VCaP (cell line): ENCODE results near the gene PDLIM5.

Experiments used
- H3K27ac ChIP-seq: fragments of 450-650 bp; 2 replicates; pipeline ENCODE4 v1.5.1; 2017
- CTCF ChIP-seq: fragments of 450-650 bp; conservative IDR thresholded peaks from 2 replicates; pipeline ENCODE4 v1.5.1; 2017; ENCODE audit warnings: mild to moderate bottlenecking, moderate library complexity

PDLIM5 gene

GRCh38 chr4:94641702-94642560 is 190.2 kb downstream of the PDLIM5 start:
- H3K27ac ChIP-seq: peak overlapping the region; percentile 1; the same call in 1 of the 2 replicates
- no peak for TF ChIP-seq CTCF

- TF ChIP-seq CTCF: no peak
- peak overlapping the region; percentile 1; the same call in 1 of the 2 replicates for H3K27ac ChIP-seq
Measured at GRCh38 chr4:94642561-94642866, 190.8 kb downstream of the PDLIM5 start.

GRCh38 chr4:94648699-94649098 is 197.0 kb downstream of the PDLIM5 start:
- H3K27ac ChIP-seq: peak overlapping the region; percentile 93
- TF ChIP-seq CTCF: no peak

- no peak for TF ChIP-seq CTCF
- peak overlapping the region; percentile 93 for H3K27ac ChIP-seq
Measured at GRCh38 chr4:94649381-94650133, 197.8 kb downstream of the PDLIM5 start.

GRCh38 chr4:94650134-94650495 is 198.4 kb downstream of the PDLIM5 start:
- H3K27ac ChIP-seq: peak overlapping the region; percentile 93
- TF ChIP-seq CTCF: no peak

GRCh38 chr4:94650690-94651089 is 198.9 kb downstream of the PDLIM5 start:
- H3K27ac ChIP-seq: peak overlapping the region; percentile 93
- TF ChIP-seq CTCF: no peak

- no peak for TF ChIP-seq CTCF
Measured at GRCh38 chr4:94653095-94653649, 201.4 kb downstream of the PDLIM5 start.

More at GRCh38 chr4:94653095-94653649, 201.4 kb downstream of the PDLIM5 start:
- peak overlapping the region; percentile 93 for H3K27ac ChIP-seq
